ENCODE results near the gene RALY.
"Not testable (repeated sequence)": the region's sequence is repeated elsewhere in the genome, so short reads cannot be mapped to it uniquely, and the experiment has no call there.

Gene RALY

GRCh38 chr20:34110025-34110744 lies 116.5 kb downstream of the RALY start:
- DNase-seq (ENCODE audit: low read depth) = no peak

- peak; percentile 24 for DNase-seq (ENCODE audit: low read depth)
Observed at GRCh38 chr20:34110745-34111641, 117.3 kb downstream of the RALY start.

GRCh38 chr20:34111702-34112599 lies 118.2 kb downstream of the RALY start, which contains the start of gene EIF2S2:
Gene EIF2S2 (minus strand): TSS chr20:34112243. CDS start chr20:34112110, 133 bp downstream.
- peak; percentile 98 for DNase-seq (ENCODE audit: low read depth)

- DNase-seq (ENCODE audit: low read depth) = no peak
Observed at GRCh38 chr20:34112600-34113101, 118.9 kb downstream of the RALY start.

DNA sequence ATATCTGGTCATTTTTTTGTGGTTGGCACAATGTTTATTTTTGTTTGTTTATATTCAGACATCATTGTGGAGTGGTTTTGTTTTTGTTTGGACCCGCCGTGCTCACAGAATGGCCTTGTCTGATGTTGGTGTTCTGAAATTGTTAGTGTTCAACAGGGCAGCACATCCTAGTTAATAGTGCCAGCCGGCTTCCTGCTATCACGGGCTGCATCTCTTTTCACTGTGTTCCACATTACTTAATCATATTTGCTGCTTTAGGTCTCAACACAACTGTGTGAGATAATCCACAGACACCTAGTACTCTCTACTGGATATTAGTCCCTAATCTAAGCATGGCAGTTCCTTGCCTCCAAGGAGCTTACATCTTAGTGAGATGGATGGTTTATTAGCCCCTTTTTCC lies 121.1 kb downstream of the RALY start:
- no peak for DNase-seq (ENCODE audit: low read depth)

GRCh38 chr20:34115232-34115631 lies 121.5 kb downstream of the RALY start:
- no peak for DNase-seq (ENCODE audit: low read depth)

DNA sequence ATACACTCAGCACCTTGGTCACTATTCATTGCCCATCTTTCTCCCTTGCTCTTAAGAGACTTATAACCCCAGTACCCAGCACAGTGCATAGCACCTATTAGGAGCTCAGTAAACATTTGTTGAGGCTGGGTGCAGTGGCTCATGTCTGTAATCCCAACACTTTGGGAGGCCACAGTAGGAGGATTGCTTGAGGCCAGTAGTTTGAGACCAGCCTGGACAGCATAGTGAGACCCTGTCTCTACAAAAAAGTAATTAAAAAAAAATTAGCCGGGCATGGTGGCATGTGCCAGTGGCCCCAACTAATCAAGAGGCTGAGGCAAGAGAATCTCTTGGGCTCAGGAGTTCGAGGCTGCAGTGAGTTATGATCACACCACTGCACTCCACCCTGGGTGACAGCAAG lies 126.5 kb downstream of the RALY start:
- DNase-seq (ENCODE audit: low read depth) = no peak

- DNase-seq (ENCODE audit: low read depth) = no peak
Observed at GRCh38 chr20:34122274-34122980, 128.7 kb downstream of the RALY start.

DNA sequence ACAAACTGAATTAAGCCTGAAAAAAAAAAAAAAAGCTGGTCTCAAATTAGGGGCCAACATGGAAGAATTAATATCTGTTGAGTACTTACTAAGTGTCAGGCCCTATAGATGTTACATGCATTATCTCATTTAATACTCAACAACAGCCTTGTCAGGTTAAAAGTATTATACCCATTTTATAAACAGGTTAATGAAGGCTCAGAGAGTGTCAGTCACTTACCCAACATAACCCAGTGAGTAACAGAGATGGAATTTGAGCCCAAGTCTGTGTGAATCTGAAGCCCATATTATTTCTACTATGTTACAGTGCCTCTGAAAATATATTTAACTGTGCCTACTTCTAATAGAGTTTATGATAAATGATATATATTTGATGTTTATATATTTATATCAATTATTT lies 129.6 kb downstream of the RALY start:
- DNase-seq (ENCODE audit: low read depth) = no peak

DNA sequence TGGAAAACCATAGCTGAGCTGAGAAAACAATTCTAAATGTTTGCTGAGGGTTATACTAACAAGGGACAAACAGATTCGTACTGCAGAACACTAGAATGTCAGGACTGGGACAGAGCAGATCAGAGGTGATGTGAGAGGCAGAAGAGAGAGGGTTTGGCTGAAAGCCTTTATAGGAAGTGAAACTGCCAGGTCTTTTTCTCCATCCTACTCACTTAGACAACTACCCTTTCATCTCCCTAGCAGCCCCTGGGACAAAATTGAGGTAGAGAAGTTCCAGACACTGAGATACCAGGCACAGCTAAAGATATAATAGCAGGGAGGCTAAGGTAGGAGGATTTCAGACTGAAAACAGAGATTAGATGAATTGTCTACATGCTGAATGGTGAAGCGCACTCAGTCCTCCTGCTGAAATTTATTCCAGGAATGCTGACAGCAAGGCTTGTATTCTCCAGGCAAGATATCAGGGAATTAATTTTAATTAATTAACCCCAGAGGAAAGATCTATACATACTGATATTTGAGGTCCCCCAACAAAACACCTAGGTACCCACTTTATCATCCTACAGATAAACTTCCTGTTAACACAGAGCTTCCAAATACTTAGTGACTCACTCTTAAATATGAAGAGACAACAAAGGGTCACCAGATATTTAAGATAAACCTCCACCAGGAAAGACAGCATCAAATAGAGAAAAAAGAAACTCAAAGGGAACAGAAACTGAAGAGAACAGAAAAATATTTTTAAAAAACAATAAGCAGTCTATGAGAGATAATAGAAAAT lies 130.9 kb downstream of the RALY start:
- no peak for DNase-seq (ENCODE audit: low read depth)

DNA sequence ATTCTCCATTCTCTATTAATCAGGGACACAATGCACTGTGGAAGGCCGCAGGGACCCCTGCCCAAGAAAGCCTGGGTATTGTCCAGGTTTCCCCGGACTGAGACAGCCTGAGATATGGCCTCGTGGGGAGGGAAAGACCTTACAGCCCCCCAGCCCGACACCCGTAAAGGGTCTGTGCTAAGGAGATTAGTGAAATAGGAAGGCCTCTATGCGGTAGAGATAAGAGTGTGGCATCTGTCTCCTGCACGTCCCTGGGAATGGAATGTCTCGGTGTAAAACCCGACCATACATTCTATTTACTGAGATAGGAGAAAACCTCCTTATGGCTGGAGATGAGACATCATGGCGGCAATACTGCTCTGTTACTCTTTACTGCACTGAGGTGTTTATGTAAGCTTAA lies 134.1 kb downstream of the RALY start:
- no peak for DNase-seq (ENCODE audit: low read depth)

DNA sequence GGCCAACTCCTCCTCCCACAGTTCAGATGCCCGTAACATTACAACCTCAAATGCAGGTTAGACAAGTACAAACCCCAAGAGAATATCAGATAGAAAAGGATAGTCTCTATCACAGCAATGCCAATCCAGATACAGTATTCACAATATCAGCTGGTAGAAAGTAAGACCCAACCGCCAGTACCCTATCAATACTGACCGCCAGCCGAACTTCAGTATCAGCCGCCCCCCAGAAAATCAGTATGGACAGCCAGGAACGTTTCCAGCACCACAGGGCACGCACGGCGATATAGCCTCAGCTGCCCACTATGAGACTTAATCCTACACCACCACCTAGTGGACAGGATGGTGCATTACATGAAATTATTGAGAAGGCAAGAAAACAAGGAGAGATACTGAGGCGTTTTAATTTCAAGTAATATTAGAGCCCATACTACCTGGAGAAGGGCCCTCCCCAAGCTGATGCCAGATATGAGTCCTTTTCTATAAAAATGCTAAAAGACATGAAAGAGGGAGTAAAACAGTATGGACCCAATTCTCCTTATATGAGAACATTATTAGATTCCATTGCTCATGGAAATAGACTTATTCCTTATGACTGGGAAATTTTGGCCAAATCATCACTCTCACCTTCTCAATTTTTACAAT lies 135.9 kb downstream of the RALY start:
- DNase-seq (ENCODE audit: low read depth) = peak; percentile 64

DNA sequence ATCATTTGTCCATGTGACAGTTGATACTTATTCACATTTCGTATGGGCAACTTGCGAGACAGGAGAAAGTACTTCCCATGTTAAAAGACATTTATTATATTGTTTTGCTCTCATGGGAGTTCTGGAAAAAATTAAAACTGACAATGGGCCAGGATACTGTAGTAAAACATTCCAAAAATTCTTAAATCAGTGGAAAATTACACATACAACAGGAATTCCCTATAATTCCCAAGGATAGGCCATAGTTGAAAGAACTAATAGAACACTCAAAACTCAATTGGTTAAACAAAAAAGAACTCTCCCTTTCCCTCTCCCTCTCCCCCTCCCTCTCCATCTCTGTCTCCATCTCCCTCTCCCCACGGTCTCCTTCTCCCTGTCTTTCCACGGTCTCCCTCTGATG lies 137.8 kb downstream of the RALY start:
- no peak for DNase-seq (ENCODE audit: low read depth)

DNA sequence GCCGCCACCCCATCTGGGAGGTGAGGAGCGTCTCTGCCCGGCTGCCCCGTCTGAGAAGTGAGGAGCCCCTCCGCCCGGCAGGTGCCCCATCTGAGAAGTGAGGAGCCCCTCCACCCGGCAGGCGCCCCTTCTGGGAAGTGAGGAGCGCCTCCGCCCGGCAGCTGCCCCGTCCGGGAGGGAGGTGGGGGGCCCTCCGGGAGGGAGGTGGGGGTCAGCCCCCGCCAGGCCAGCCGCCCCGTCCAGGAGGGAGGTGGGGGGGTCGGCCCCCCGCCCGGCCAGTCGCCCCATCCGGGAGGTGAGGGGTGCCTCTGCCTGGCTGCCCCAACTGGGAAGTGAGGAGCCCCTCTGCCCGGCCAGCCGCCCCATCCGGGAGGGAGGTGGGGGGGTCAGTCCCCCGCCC lies 138.8 kb downstream of the RALY start:
- not testable (repeated sequence) for DNase-seq (ENCODE audit: low read depth)

DNA sequence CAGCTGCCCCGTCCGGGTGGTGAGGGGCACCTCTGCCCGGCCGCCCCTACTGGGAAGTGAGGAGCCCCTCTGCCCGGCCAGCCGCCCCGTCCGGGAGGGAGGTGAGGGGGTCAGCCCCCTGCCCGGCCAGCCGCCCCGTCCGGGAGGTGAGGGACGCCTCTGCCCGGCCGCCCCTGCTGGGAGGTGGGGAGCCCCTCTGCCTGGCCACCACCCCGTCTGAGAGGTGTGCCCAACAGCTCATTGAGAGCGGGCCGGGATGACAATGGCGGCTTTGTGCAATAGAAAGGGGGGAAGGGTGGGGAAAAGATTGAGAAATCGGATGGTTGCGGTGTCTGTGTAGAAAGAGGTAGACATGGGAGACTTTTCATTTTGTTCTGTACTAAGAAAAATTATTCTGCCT lies 139.2 kb downstream of the RALY start:
- not testable (repeated sequence) for DNase-seq (ENCODE audit: low read depth)

DNA sequence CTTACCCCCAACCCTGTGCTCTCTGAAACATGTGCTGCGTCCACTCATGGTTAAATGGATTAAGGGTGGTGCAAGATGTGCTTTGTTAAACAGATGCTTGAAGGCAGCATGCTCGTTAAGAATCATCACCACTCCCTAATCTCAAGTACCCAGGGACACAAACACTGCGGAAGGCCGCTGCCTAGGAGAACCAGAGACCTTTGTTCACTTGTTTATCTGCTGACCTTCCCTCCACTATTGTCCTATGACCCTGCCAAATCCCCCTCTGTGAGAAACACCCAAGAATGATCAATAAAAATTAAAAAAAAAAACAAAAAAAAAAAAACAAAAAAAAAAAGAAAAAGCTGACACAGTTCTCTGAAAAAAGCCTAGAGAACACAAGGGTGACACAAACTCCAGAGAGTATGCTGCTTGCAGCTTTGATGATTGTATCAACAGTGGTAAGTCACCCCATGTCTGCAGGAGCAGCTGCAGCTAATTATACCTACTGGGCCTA lies 139.7 kb downstream of the RALY start:
- not testable (repeated sequence) for DNase-seq (ENCODE audit: low read depth)

Data from HS-27A (cell line).